Rectal smooth muscle tissue (tissue), 1 donor: Measurements from ENCODE around the gene ENOPH1.

Source experiments
- H3K27ac ChIP-seq: one replicate; pipeline ENCODE4 v1.7.0; 2013; ENCODE audit warnings: low read depth, low read length, inconsistent platforms
- H3K27me3 ChIP-seq: one replicate; pipeline ENCODE4 v1.7.0; 2013; ENCODE audit warnings: low read length; ENCODE audit not compliant: control insufficient read depth, insufficient read depth
- H3K36me3 ChIP-seq: one replicate; pipeline ENCODE4 v1.7.0; 2013; ENCODE audit warnings: low read length; ENCODE audit not compliant: control insufficient read depth, insufficient read depth
- H3K4me1 ChIP-seq: one replicate; pipeline ENCODE4 v1.7.0; 2013; ENCODE audit warnings: low read length; ENCODE audit not compliant: control insufficient read depth, insufficient read depth
- H3K4me3 ChIP-seq: one replicate; pipeline ENCODE4 v1.7.0; 2013; ENCODE audit warnings: low read length
- H3K9ac ChIP-seq: one replicate; pipeline ENCODE4 v1.7.0; 2013; ENCODE audit warnings: low read length

ENOPH1 gene

GRCh38 chr4:82508011-82508410, 77.6 kb downstream of the ENOPH1 start:
- no peaks in the 10 kb centered on the region for H3K4me1 ChIP-seq
- no peak overlapping the region for H3K4me3 ChIP-seq
- H3K36me3 ChIP-seq = no peaks in the 10 kb centered on the region
- no peak overlapping the region for H3K9ac ChIP-seq
- no peak overlapping the region for H3K27ac ChIP-seq
- H3K27me3 ChIP-seq = no peaks in the 10 kb centered on the region

- H3K9ac ChIP-seq = no peak overlapping the region
- no peaks in the 10 kb centered on the region for H3K36me3 ChIP-seq
- H3K4me1 ChIP-seq = no peaks in the 10 kb centered on the region
- H3K4me3 ChIP-seq = no peak overlapping the region
- no peaks in the 10 kb centered on the region for H3K27me3 ChIP-seq
- no peak overlapping the region for H3K27ac ChIP-seq
Measured at GRCh38 chr4:82508806-82509428, 78.5 kb downstream of the ENOPH1 start.

DNA sequence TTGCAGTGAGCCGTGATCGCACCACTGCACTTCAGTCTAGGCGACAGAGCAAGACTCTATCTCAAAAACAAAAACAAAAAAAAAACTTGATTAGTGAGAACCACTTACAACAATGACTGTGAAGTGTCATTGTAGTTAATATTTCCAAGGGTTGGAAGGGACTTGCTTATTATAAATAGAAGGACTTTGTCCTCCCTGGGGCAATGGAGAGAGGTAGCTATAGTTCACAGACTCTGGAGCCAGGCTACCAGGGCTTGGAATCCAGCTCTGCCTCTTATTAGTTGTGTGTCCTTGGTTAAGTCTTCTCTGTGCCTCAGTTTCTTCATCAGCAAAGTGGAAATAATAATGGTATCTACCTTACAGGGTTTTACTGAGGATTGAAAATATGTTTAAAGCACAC, 79.8 kb downstream of the ENOPH1 start:
- Histone ChIP-seq H3K36me3 (no peaks in the 10 kb centered on the region), H3K4me3 (no peak overlapping the region), H3K4me1 (no peaks in the 10 kb centered on the region)

More for the DNA sequence above, 79.8 kb downstream of the ENOPH1 start:
- no peaks in the 10 kb centered on the region for H3K27me3 ChIP-seq
- no peak overlapping the region for H3K9ac ChIP-seq
- H3K27ac ChIP-seq = no peak overlapping the region
